K562 (cell line): ENCODE data around the gene POLR2L.

Experiments used
- CTCF ChIP-seq, 3 experiments: IDR thresholded peaks in 2 of 3; conservative IDR thresholded peaks in 1 of 3; 2 replicates each; pipeline ENCODE4 v1.5.1; 2011 to 2012; ENCODE audit warnings: low read length in 3 of 3, mild to moderate bottlenecking in 3 of 3, control low read depth in 2 of 3, improper control_type of control experiment in 1 of 3, inconsistent platforms in 1 of 3, low read depth in 1 of 3, mixed read lengths in 1 of 3, moderate library complexity in 1 of 3; ENCODE audit not compliant: insufficient read depth in 2 of 3
- ZC3H11A ChIP-seq: IDR thresholded peaks from 2 replicates; pipeline ENCODE4 v1.6.1; 2012; ENCODE audit warnings: low read depth, low read length, improper control_type of control experiment

DNA sequence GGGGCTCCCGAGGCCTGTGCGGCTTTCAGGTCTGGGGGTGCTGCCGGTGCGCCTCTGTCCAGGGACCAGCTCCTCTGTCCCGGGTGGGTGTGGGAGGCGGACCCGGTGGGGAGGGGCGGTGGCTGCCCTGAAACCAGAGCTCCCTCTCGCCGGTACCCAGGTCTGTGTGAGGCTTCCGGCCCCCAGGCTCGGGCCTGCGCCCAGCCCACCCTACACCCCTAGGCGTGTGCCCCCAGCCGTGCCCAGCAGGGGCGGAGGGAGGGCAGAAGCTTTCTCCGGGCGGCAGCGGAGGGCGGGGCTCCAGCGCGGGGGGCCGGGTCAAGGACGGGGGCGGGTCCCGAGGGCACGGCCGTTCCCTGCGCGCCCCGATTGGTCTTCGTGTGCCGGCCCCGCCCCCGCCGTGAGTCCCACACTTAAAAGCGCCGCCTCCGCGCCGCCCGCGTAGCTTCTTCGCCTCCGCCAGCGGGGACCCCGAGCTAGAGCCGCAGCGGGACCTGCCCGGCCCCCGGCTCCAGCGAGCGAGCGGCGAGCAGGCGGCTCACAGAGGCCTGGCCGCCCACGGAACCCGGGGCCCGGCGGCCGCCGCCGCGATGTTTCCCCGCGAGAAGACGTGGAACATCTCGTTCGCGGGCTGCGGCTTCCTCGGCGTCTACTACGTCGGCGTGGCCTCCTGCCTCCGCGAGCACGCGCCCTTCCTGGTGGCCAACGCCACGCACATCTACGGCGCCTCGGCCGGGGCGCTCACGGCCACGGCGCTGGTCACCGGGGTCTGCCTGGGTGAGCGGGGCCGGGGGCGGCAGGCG is 23.0 kb downstream of the POLR2L start:
- TF ChIP-seq CTCF (IDR thresholded peaks at IDR 0.05 in 2 of 3, conservative IDR thresholded peaks at IDR 0.05 in 1 of 3; ENCODE audit: insufficient read depth in 2 of 3, low read depth in 1 of 3, low read length in 3 of 3) = no peak
- no peak for TF ChIP-seq ZC3H11A
